Epithelial cell of esophagus (primary cell): Measurements from ENCODE around the gene TXK.

Experiments
- DNase-seq: peaks from one replicate; pipeline ENCODE4 v3.0.0; 2010; ENCODE audit warnings: low read depth
- H3K4me3 ChIP-seq: 2 replicates; pipeline ENCODE4 v1.5.1; 2011; ENCODE audit warnings: mild to moderate bottlenecking, low read length, control low read depth
- TF ChIP-seq, protein P1 (sequence below): IDR thresholded peaks from 2 replicates; pipeline ENCODE4 v1.5.1; 2011; ENCODE audit warnings: low read depth, mild to moderate bottlenecking, low read length, control low read depth, inconsistent platforms; ENCODE audit not compliant: insufficient read depth; ENCODE audit errors: missing control alignments

The TXK gene

GRCh38 chr4:48047421-48047844 lies 86.6 kb downstream of the TXK start:
- DNase-seq, result no peak
- TF ChIP-seq, protein P1, sequence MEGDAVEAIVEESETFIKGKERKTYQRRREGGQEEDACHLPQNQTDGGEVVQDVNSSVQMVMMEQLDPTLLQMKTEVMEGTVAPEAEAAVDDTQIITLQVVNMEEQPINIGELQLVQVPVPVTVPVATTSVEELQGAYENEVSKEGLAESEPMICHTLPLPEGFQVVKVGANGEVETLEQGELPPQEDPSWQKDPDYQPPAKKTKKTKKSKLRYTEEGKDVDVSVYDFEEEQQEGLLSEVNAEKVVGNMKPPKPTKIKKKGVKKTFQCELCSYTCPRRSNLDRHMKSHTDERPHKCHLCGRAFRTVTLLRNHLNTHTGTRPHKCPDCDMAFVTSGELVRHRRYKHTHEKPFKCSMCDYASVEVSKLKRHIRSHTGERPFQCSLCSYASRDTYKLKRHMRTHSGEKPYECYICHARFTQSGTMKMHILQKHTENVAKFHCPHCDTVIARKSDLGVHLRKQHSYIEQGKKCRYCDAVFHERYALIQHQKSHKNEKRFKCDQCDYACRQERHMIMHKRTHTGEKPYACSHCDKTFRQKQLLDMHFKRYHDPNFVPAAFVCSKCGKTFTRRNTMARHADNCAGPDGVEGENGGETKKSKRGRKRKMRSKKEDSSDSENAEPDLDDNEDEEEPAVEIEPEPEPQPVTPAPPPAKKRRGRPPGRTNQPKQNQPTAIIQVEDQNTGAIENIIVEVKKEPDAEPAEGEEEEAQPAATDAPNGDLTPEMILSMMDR, result no peak
- H3K4me3 ChIP-seq, result no peak overlapping the region

GRCh38 chr4:48046059-48046458 lies 88.0 kb downstream of the TXK start:
- no peak for DNase-seq
- TF ChIP-seq, protein P1, result no peak
- no peak overlapping the region for H3K4me3 ChIP-seq

GRCh38 chr4:48044298-48044697 lies 89.8 kb downstream of the TXK start:
- H3K4me3 ChIP-seq, result no peak overlapping the region
- no peak for DNase-seq

DNA sequence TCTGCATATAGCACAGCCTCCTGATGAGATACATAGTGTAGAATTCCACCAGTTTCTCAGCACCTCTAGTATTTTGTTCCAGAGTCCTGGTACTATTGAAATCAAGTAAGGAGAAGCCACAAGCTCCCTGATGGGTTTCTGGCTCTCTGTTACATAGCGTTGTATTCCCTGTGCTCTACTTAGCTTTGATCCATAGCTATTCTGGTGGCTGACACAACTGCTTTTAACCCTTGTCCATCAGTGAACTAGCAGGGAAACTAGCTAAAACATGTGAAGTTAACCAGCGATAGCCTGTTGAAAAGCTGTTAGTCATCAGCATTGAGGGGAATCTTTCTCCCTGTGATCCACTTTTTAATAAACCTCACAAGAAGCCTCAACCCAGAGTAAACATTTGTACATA lies 90.5 kb downstream of the TXK start:
- no peak for DNase-seq
- H3K4me3 ChIP-seq, result no peak overlapping the region
- TF ChIP-seq, protein P1, result no peak

More at GRCh38 chr4:48044298-48044697, 89.8 kb downstream of the TXK start:
- TF ChIP-seq, protein P1, result no peak

DNA sequence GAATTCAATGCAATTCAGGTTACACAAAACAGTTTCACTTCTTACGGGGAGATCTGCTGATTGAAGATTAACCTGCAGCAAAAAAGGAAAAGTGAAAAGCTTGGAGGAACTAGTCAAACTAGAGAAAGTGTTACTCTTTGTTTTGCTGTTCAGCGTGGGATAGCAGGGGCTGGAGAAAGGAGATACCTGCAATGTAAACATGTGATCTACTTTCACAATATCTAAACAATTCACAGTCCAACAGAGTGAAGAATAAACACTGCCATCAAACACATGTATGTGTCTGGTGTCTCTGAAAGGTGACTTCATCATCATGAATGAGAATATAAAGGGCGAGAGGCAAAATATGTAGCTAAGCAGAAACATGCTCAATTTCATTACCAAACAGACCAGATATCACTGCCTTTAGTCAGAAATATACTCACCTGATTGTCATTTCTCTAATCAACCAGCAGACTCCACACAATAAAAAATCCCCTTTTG lies 91.0 kb downstream of the TXK start:
- peak; percentile 44 for DNase-seq
- TF ChIP-seq, protein P1, result no peak
- no peak overlapping the region for H3K4me3 ChIP-seq

GRCh38 chr4:48041535-48042137 lies 92.4 kb downstream of the TXK start:
- TF ChIP-seq, protein P1, result no peak
- no peak for DNase-seq
- no peak overlapping the region for H3K4me3 ChIP-seq

GRCh38 chr4:48039561-48039960 lies 94.5 kb downstream of the TXK start:
- no peak for DNase-seq
- TF ChIP-seq, protein P1, result no peak
- no peak overlapping the region for H3K4me3 ChIP-seq
